Measurements from ENCODE around the gene HIVEP1.

- TF ChIP-seq EZH2 (IDR thresholded peaks at IDR 0.05; ENCODE audit: low read length, unreplicated experiment) (no peak), CTCF (conservative IDR thresholded peaks at IDR 0.05; ENCODE audit: low read depth, low read length) (no peak), EZH2phosphoT487 (IDR thresholded peaks at IDR 0.05; ENCODE audit: borderline replicate concordance, low read length) (no peak)
Observed at GRCh38 chr6:12101048-12101447, 88.9 kb downstream of the HIVEP1 start.
